Measurements from ENCODE around the gene GLIPR1L1.

DNA sequence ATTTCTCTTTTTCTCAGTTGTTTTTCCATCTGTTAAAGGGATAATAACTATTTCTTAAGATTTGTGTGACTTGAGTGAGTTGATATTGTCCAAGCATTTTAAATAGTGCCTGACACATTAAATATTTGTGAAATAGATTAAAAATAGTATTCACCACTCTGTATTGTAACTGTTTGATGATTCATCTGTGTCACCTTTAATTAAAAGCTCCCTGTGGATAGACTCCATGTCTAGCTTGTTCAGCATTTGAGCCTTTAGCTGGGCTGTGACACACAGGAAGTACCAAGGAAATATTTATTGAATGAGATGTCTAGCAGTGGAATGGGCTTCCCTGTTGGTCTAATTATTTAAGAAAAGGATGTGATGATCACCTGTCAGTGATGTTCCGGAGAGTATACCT, 54.6 kb downstream of the GLIPR1L1 start:
- TF ChIP-seq, protein P1, sequence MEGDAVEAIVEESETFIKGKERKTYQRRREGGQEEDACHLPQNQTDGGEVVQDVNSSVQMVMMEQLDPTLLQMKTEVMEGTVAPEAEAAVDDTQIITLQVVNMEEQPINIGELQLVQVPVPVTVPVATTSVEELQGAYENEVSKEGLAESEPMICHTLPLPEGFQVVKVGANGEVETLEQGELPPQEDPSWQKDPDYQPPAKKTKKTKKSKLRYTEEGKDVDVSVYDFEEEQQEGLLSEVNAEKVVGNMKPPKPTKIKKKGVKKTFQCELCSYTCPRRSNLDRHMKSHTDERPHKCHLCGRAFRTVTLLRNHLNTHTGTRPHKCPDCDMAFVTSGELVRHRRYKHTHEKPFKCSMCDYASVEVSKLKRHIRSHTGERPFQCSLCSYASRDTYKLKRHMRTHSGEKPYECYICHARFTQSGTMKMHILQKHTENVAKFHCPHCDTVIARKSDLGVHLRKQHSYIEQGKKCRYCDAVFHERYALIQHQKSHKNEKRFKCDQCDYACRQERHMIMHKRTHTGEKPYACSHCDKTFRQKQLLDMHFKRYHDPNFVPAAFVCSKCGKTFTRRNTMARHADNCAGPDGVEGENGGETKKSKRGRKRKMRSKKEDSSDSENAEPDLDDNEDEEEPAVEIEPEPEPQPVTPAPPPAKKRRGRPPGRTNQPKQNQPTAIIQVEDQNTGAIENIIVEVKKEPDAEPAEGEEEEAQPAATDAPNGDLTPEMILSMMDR (IDR thresholded peaks at IDR 0.05), result no peak
- no peak for TF ChIP-seq POLR2A (IDR thresholded peaks at IDR 0.05)
